Neuronal stem cell (in vitro differentiated cells): ENCODE measurements around the gene TMEM181.
"Not testable (repeated sequence)": the region's sequence is repeated elsewhere in the genome, so short reads cannot be mapped to it uniquely, and the experiment has no call there.

Experiments used
- DNase-seq: peaks from one replicate; pipeline ENCODE4 v3.0.0-alpha.2; 2013; ENCODE audit warnings: low spot score
- H2AFZ ChIP-seq: one replicate; pipeline ENCODE4 v1.6.1; 2013; ENCODE audit warnings: mild to moderate bottlenecking, low read length, inconsistent platforms
- H2AK5ac ChIP-seq: 2 replicates; pipeline ENCODE4 v1.6.1; 2013; ENCODE audit warnings: low read depth, mild to moderate bottlenecking, inconsistent platforms, low read length, moderate library complexity, mixed read lengths
- H2BK120ac ChIP-seq: 2 replicates; pipeline ENCODE4 v1.6.1; 2013; ENCODE audit warnings: low read depth, mild to moderate bottlenecking, inconsistent platforms, low read length, moderate library complexity, mixed read lengths
- H2BK12ac ChIP-seq: one replicate; pipeline ENCODE4 v1.6.1; 2013; ENCODE audit warnings: low read length, inconsistent platforms
- H2BK15ac ChIP-seq: 2 replicates; pipeline ENCODE4 v1.6.1; 2013; ENCODE audit warnings: mild to moderate bottlenecking, low read length, inconsistent platforms, mixed read lengths
- H2BK5ac ChIP-seq: one replicate; pipeline ENCODE4 v1.6.1; 2013; ENCODE audit warnings: inconsistent platforms, mild to moderate bottlenecking, low read length, moderate library complexity
- H3K14ac ChIP-seq: one replicate; pipeline ENCODE4 v1.6.1; 2013; ENCODE audit warnings: low read length, inconsistent platforms
- H3K18ac ChIP-seq: 2 replicates; pipeline ENCODE4 v1.6.1; 2013; ENCODE audit warnings: low read length, inconsistent platforms
- H3K23ac ChIP-seq: 2 replicates; pipeline ENCODE4 v1.6.1; 2013; ENCODE audit warnings: low read depth, mild to moderate bottlenecking, mixed read lengths, low read length, inconsistent platforms; ENCODE audit not compliant: poor library complexity
- H3K27ac ChIP-seq: replicated peaks from 3 replicates; pipeline ENCODE4 v1.5.1; 2013; ENCODE audit warnings: low read length, inconsistent platforms
- H3K27me3 ChIP-seq, 3 experiments: 2 replicates each; pipeline ENCODE4 v1.6.1; 2013; ENCODE audit warnings: low read length in 3 of 3, mild to moderate bottlenecking in 2 of 3, inconsistent platforms in 1 of 3, low read depth in 1 of 3, mixed read lengths in 1 of 3, moderate library complexity in 1 of 3; ENCODE audit not compliant: control insufficient read depth in 3 of 3, insufficient read depth in 3 of 3
- H3K36me3 ChIP-seq, 2 donors: replicated peaks in 1 of 2; 2 replicates each; pipeline ENCODE4 v1.6.1; 2013; ENCODE audit warnings: low read length in 2 of 2; ENCODE audit not compliant: control insufficient read depth in 2 of 2, insufficient read depth in 2 of 2
- H3K4ac ChIP-seq: 2 replicates; pipeline ENCODE4 v1.6.1; 2013; ENCODE audit warnings: inconsistent platforms, mild to moderate bottlenecking, low read length, moderate library complexity
- H3K4me1 ChIP-seq, 2 donors: 1 replicate in 1 of 2; 2 replicates in 1 of 2; pipeline ENCODE4 v1.6.1; 2013; ENCODE audit warnings: low read length in 2 of 2, low read depth in 1 of 2; ENCODE audit not compliant: control insufficient read depth in 2 of 2, insufficient read depth in 1 of 2
- H3K4me2 ChIP-seq: one replicate; pipeline ENCODE4 v1.6.1; 2013; ENCODE audit warnings: mild to moderate bottlenecking, low read length, inconsistent platforms; ENCODE audit not compliant: insufficient read depth, poor library complexity, severe bottlenecking
- H3K4me3 ChIP-seq, 2 donors: 2 replicates each; pipeline ENCODE4 v1.5.1; 2013; ENCODE audit warnings: low read length in 2 of 2, mild to moderate bottlenecking in 2 of 2, inconsistent platforms in 1 of 2, moderate library complexity in 1 of 2
- H3K79me1 ChIP-seq: one replicate; pipeline ENCODE4 v1.6.1; 2013; ENCODE audit warnings: low read depth, mild to moderate bottlenecking, inconsistent platforms, low read length, moderate library complexity
- H3K9ac ChIP-seq: one replicate; pipeline ENCODE4 v1.6.1; 2013; ENCODE audit warnings: mild to moderate bottlenecking, low read depth, low read length, inconsistent platforms; ENCODE audit not compliant: poor library complexity
- H3K9me3 ChIP-seq, 2 donors: replicated peaks in 1 of 2; 2 replicates each; pipeline versions ENCODE3 to v1.6.1; 2013; ENCODE audit warnings: low read length in 2 of 2, mild to moderate bottlenecking in 2 of 2, inconsistent platforms in 1 of 2, low read depth in 1 of 2, mixed read lengths in 1 of 2, moderate library complexity in 1 of 2; ENCODE audit not compliant: control insufficient read depth in 2 of 2, insufficient read depth in 1 of 2
- H4K8ac ChIP-seq: one replicate; pipeline ENCODE4 v1.6.1; 2013; ENCODE audit warnings: low read depth, mild to moderate bottlenecking, inconsistent platforms, low read length, moderate library complexity
- H4K91ac ChIP-seq: one replicate; pipeline ENCODE4 v1.6.1; 2013; ENCODE audit warnings: low read length, low read depth, mild to moderate bottlenecking, inconsistent platforms; ENCODE audit not compliant: poor library complexity
- WGBS, 2 donors: extraction: QIAGEN DNeasy Blood & Tissue Kit; methylation state at CpG; one replicate each; pipeline ENCODE4 v1.1.7; 2013; ENCODE audit warnings: missing lambda C conversion rate in 2 of 2, mixed read lengths in 1 of 2; ENCODE audit not compliant: insufficient read length in 2 of 2, insufficient replicate concordance in 1 of 2; ENCODE audit errors: extremely low coverage in 2 of 2; 5-methylcytosine and 5-hydroxymethylcytosine counted together

TMEM181 gene

GRCh38 chr6:158605266-158605878 lies 45.5 kb downstream of the TMEM181 start:
- no peaks in the 10 kb centered on the region for H3K9me3 ChIP-seq
- H3K4me1 ChIP-seq, result no peaks in the 10 kb centered on the region
- no peaks in the 10 kb centered on the region for H3K27me3 ChIP-seq
- no peak overlapping the region for H3K14ac ChIP-seq
- peaks cover 3% of the 10 kb centered on the region for H3K79me1 ChIP-seq
- H3K36me3 ChIP-seq, result peaks cover 26 to 64% of the 10 kb centered on the region in 2 donors
- WGBS, 2 donors, result no CpG with 5 or more reads among the region's 13 CpGs
- no peak overlapping the region for H2BK12ac ChIP-seq
- no peak overlapping the region for H2AK5ac ChIP-seq
- H3K4me3 ChIP-seq, result no peak overlapping the region
- DNase-seq, result peak; percentile 62
- no peak overlapping the region for H3K18ac ChIP-seq
- H4K91ac ChIP-seq, result no peak overlapping the region
- no peak overlapping the region for H2BK5ac ChIP-seq
- H4K8ac ChIP-seq, result no peak overlapping the region
- H3K4me2 ChIP-seq, result no peak overlapping the region
- no peak overlapping the region for H2AFZ ChIP-seq
- no peak overlapping the region for H3K4ac ChIP-seq
- no peak overlapping the region for H3K9ac ChIP-seq
- H3K27ac ChIP-seq, result no peak overlapping the region
- H3K23ac ChIP-seq, result no peak overlapping the region
- no peak overlapping the region for H2BK120ac ChIP-seq
- no peak overlapping the region for H2BK15ac ChIP-seq

- not testable (repeated sequence) for H3K79me1 ChIP-seq, H2BK120ac ChIP-seq, H3K23ac ChIP-seq, H3K14ac ChIP-seq, DNase-seq, H3K27ac ChIP-seq, H3K4me2 ChIP-seq, H2AFZ ChIP-seq, H2BK12ac ChIP-seq, H2BK15ac ChIP-seq, H3K4me3 ChIP-seq, H4K8ac ChIP-seq, H3K9me3 ChIP-seq, H2BK5ac ChIP-seq, H3K4me1 ChIP-seq, H3K27me3 ChIP-seq, H3K4ac ChIP-seq, H4K91ac ChIP-seq, H2AK5ac ChIP-seq, H3K18ac ChIP-seq, H3K9ac ChIP-seq
- no CpG with 5 or more reads among the region's 15 CpGs for WGBS, 2 donors
- peaks cover 26 to 68% of the 10 kb centered on the region in 2 donors for H3K36me3 ChIP-seq
Observed at GRCh38 chr6:158606011-158606410, 46.1 kb downstream of the TMEM181 start.

- Histone ChIP-seq H3K4ac (no peak overlapping the region), H2BK12ac (no peak overlapping the region), H3K9ac (no peak overlapping the region), H2AFZ (no peak overlapping the region), H3K9me3 (no peaks in the 10 kb centered on the region), H3K23ac (no peak overlapping the region), H2BK120ac (no peak overlapping the region), H2BK15ac (no peak overlapping the region), H3K18ac (no peak overlapping the region), H4K8ac (no peak overlapping the region), H2BK5ac (no peak overlapping the region), H4K91ac (no peak overlapping the region), H3K4me1 (peaks cover 0 to 6% of the 10 kb centered on the region in 2 donors), H3K27me3 (no peaks in the 10 kb centered on the region), H3K14ac (no peak overlapping the region), H3K4me2 (no peak overlapping the region), H3K79me1 (peaks cover 3% of the 10 kb centered on the region), H3K4me3 (no peak overlapping the region), H3K36me3 (peaks cover 26 to 77% of the 10 kb centered on the region in 2 donors), H2AK5ac (no peak overlapping the region), H3K27ac (no peak overlapping the region)
- DNase-seq, result no peak
- no CpG with 5 or more reads among the region's 7 CpGs for WGBS, 2 donors
Observed at GRCh38 chr6:158606935-158607334, 47.0 kb downstream of the TMEM181 start.

- H3K9me3 ChIP-seq, result no peaks in the 10 kb centered on the region
- no peak overlapping the region for H3K4me3 ChIP-seq
- H2AFZ ChIP-seq, result no peak overlapping the region
- no peak overlapping the region for H3K27ac ChIP-seq
- H2BK5ac ChIP-seq, result no peak overlapping the region
- H3K23ac ChIP-seq, result no peak overlapping the region
- no CpG with 5 or more reads among the region's 14 CpGs for WGBS, 2 donors
- H3K4me1 ChIP-seq, result peaks cover 0 to 11% of the 10 kb centered on the region in 2 donors
- no peak overlapping the region for H3K18ac ChIP-seq
- H3K9ac ChIP-seq, result no peak overlapping the region
- no peak overlapping the region for H2BK12ac ChIP-seq
- DNase-seq, result no peak
- no peak overlapping the region for H4K91ac ChIP-seq
- H4K8ac ChIP-seq, result no peak overlapping the region
- no peak overlapping the region for H3K4ac ChIP-seq
- H3K27me3 ChIP-seq, result no peaks in the 10 kb centered on the region
- peaks cover 3% of the 10 kb centered on the region for H3K79me1 ChIP-seq
- H3K14ac ChIP-seq, result no peak overlapping the region
- no peak overlapping the region for H2BK15ac ChIP-seq
- H3K4me2 ChIP-seq, result no peak overlapping the region
- peaks cover 26 to 80% of the 10 kb centered on the region in 2 donors for H3K36me3 ChIP-seq
- no peak overlapping the region for H2BK120ac ChIP-seq
- no peak overlapping the region for H2AK5ac ChIP-seq
Observed at GRCh38 chr6:158607411-158608170, 47.7 kb downstream of the TMEM181 start.
